GM18517 (cell line): ENCODE results near the gene SHISA7.
"Not testable (repeated sequence)": the region's sequence is repeated elsewhere in the genome, so short reads cannot be mapped to it uniquely, and the experiment has no call there.

ENCODE experiments used
- ATAC-seq: cut with Tn5 transposase; IDR thresholded peaks from one replicate; pipeline ENCODE4 v1.9.1; 2021; ENCODE audit warnings: mild to moderate bottlenecking, moderate library complexity; ENCODE audit not compliant: unreplicated experiment

SHISA7 gene

DNA sequence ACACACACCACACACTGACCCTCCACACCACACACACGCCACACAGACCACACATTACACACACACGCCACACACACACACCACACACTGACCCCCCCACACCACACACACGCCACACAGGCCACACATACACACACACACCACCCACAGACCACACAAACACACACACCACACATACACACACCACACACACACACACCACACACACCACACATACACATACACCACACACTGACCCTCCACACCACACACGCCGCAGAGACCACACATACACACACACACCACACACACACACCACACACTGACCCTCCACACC lies 5.0 kb upstream of the SHISA7 start:
- ATAC-seq: not testable (repeated sequence)

DNA sequence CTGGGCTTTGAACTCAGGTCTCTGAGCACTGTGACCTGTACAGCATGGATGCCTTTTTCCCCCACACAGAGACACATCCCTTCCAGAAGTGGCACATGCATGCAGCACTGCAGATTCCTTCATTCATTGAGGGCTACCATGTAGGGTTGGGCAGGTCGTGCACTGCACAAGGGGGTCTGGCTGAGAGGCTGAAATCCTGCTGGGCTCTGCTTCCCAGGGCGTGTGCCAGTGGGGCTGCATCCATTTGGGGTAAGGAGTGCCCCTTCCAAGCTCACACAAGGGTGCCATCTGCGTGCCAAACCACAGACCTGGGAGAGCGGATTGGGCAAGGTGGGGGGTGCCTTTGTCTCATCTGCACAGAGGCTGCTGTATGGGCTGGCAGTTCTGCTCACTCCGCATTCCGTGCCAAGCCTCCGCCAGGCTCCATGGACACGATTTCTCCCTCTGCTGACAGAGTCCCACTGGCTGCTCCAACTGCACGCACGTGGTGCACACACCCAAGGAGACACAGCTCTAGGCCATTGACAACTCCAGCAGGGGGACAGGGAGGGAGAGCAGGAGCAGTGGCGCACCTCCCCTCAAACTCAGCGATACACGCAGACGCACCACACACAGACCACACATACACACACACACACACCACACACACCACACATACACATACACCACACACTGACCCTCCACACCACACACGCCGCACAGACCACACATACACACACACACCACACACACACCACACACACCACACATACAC lies 4.5 kb upstream of the SHISA7 start:
- ATAC-seq: no peak

DNA sequence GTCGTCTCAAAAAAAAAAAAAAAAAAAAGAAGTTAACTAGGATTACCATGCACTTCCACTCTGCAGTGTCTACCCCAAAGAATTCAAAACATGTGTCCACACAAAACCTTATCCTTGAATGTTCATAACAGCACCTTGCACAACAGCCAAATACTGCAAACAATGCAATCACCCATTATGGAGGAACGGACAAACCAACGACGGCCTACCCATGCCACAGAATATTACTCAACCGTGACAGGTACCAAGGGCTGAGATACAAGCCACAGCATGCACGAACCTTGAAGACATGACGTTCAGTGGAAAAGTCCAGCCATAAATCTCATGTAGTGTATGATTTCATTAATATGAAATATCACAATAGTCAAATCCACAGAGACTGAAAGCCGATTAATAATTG lies 3.0 kb upstream of the SHISA7 start:
- no peak for ATAC-seq

DNA sequence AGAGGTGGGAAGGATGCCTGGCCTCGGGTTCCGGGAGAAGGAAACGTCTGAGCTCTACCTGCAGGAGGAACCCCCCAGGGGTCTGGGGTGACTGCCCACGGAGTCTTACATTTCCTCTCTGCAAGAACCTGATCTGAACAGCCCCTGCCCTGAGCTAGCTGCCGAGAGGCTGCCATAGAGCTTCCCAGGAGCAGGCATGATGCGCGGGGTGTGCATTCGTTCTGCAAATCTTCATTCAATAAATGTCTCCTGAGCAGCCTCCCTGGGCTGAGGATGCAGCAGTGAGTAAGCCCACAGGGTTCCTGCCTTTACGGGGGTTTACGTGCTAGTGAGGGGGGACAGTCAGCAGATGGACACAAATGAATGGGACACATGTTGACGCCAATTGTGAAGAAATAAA lies 1.5 kb upstream of the SHISA7 start:
- ATAC-seq: no peak

DNA sequence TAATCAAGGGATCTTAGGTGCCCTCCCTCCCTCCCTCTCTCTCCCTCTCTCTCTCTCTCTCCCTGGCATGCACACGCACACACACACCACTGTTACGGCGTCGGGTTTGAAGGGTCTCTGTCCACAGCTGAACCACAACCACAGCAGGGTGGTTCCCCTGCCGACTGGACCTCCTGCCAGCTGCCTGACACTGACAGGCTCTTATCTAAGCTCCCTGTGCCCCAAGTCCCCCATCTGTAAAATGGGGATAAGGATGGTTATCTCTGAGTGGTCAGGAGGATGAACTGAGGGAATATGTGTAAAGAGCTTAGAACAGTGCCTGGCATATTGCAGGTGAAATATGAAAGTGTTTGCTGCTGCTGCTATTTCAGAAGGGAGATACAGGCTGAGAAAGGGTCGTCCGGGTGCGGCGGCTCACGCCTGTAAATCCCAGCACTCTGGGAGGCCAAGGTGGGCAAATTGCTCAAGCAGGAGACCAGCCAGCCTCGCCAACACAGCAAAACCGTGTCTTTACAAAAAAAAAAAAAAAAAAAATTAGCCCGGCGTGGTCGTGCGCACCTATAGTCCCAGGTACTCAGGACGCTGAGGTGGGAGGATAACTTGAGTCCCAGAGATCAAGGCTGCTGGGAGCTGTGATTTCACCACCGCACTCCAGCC lies 852 bp upstream of the SHISA7 start:
- ATAC-seq: no peak

DNA sequence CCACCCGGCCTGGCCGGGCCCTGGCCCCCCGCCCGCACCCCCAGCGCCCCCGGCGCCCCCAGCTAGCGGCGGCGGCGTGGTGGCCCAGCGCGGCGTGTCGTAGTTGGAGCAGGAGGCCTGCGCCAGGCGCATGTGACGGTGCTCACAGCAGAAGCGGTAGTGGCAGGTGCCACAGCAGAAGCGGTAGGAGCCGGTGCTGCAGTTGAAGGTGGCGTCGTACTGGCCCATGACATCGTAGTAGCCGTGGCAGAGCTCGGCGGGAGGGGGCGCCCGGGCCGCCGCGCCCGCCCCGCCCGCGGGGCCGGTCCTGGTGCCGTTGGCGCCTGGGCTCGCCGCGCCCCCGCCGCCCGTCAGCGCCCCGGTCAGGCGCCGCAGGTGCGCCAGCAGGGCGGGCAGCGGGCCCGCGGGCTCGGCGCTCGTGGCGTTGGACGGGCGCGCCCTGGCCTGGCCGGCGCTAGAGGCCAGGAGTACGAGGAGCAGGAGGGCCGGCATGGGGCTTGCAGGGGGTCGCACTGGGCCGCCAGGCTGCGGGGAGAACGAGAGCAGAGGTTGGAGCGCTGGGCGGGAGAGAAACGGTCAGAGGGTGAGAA lies 633 bp downstream of the SHISA7 start:
- no peak for ATAC-seq

DNA sequence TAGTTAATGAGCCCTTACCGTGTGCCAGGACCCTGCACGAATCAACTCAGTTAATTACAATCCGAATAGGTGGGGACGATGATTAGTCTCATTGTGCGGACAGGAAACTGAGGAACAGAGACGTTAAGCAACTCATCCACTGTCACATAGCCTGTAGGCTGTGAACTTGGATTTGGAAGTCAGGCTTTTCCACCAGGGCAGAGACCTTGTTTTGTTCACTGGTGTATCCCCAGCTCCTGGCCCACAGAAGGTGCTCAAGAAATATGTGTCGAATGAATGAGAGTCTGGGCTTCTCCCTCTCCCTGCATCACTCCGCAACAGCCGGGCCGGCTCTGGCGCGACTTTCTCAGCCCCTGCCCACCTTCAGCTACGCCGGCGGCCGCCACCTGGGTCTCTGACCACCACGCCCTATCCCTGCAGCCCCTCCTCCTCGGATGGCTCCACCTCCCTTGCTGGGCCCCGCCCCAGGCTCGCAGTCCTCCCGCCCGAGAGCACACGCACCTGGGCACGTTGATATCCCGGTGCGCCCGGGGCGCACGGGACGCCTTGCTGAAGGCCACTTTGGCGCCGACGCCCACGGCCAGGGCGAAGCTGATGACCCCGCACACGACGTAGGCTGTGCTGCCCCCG lies 1.3 kb downstream of the SHISA7 start:
- ATAC-seq: no peak

DNA sequence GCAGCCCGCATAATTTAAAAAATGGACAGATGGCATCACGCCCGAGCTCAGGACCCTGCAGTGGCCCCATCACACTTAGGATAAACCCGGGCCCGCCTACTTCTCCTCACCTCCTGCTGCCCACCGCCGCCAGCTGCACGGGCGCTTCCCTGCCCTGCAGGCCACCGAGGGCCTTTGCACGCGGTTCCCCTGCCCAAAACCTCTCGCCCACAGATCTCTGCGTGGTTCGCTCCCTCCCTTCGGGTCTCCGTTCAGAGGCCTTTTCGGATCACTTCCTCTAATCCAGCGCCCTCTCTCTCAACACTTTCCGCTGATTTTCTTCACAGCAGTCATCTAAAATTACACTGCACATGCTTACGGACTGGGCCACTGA lies 1.8 kb downstream of the SHISA7 start:
- no peak for ATAC-seq

DNA sequence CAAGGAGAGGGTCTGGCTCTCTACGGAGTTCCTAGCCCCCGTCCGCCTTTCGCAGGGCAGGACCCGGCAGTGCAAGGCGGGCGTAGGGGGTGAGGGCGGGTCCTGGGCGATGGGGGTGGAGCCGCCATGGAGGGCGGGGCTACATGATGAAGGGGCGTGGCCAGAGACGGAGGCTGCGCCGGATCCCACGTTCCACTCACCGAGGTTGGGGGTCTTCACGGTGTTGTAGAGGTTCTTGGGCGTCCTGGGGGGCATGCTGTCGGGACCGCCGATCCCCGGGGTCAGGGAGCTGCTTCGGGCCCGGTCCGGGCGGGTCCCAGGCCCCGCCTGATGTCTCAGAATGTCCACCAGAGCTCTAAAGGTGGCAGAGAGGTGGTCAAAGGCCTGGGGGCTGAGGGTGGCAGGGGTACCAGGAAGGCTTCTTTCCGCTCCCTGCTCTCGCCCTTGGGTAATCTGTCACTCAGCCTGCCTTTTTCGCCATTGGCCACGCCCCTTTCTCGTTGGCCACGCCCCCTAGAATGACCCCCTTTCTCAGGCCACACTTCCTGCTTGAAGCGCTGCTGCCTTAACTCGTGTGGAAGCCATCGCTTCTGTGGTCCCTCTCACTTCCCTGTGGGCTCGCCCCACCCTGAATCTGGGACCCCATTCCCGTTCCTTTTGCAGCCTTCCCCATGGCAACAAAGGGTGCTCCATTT lies 2.5 kb downstream of the SHISA7 start:
- no peak for ATAC-seq

DNA sequence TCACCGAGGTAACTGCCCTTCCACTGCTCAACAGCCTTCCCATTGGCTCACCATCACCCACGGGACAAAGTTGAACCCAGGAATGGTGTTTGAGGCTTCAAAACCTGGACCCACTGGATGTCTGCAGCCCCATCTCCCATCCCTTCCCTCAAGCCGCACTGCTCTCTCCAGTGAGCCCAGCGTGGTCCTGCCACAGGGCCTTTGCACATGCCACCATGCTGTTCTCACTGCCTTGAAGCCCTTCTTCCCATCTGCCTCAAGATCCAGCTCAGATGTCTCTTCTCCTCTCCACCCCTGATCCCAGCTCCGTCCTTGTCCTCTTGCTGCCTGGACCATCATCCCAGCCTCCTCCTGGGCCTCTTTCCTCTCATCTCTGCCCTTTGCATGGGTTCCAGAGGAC lies 4.0 kb downstream of the SHISA7 start:
- ATAC-seq: no peak

DNA sequence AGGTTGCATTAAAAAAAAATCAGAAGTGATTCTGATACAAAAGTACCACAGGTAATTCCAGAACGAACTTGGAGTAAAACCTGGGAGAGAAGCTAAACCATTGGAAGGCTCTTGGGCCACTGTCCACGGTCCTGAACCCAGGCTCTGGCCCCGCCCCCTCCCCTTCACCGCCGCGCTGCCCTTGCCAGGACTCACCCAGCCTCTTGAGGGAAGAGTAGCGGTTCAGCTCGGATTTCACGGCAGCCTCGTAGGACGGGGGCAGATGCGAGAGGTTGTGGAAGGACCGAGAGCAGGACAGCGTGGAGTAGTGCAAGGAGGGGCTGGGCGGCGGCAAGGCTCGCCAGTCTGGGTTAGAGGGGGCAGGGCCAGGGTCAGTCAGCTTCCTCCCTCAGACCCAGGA lies 5.7 kb downstream of the SHISA7 start:
- ATAC-seq: no peak

DNA sequence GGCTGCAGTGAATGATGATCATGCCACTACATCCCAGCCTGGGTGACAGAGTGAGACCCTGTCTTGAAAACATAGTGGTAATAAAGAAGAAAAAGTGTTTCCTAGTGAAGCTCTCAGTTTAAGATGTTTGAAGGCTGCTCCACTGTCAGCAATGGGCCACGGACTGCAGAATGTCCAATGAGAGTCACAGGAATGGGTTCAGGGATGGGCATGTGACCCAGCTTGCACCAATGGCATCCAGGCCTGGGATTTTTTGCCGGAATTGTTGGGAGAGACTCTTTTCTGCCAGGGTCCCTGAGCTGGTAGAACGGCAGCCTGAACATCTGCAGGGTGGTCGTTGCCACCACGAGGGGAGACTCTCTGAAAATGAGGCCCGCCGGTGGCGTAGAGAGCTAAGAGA lies 6.3 kb downstream of the SHISA7 start:
- ATAC-seq: no peak

DNA sequence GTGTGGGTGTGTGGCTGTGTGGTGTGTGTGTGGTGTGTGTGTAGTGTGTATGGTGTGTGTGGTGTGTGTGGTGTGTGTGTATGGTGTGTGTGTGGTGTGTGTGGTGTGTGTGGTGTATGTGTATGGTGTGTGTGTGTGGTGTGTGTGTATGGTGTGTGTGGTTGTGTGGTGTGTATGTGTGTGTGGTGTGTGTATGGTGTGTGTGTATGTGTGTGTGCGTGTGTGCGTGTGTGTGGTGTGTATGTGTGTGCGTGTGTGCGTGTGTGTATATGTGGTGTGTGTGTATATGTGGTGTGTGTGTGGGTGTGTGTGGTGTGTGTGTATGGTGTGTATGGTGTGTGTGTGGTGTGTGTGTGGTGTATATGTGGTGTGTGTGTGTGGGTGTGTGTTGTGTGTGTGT lies 8.1 kb downstream of the SHISA7 start:
- ATAC-seq: no peak

DNA sequence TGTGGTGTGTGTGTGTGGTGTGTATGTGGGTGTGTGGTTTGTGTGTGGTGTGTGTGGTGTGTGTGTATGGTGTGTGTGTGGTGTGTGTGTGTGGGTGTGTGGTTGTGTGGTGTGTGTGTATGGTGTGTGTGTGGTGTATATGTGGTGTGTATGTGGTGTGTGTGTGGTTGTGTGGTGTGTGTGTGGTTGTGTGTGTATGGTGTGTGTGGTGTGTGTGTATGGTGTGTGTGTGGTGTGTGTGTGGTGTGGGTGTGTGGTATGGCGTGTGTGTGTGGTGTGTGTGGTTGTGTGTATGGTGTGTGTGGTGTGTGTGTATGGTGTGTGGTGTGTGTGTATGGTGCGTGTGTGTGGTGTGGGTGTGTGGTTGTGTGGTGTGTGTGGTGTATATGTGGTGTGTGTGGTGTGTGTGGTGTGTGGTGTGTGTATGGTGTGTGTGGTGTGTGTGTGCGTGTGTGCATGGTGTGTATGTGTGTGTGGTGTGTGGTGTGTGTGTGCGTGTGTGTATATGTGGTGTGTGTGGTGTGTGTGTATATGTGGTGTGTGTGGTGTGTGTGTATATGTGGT lies 8.7 kb downstream of the SHISA7 start:
- ATAC-seq: no peak

DNA sequence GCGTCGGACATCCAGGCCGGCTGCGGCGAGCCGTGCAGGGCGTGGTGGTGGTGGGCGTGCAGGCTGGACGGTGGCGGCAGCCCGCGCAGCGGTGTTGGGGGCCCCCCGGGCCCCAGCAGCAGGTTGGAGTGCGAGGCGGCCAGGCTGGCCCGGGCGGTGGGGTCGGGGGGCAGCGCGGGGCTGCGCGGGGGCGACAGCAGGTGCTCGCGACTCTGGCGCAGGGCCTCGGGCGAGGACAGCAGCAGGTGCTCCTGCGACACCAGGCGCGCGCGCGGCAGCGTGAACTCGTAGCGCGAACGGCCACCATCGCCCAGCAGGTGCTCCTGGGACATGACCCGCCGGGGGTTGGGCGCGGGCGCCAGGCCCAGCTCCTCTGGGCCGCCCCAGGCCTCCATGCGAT lies 9.8 kb downstream of the SHISA7 start:
- no peak for ATAC-seq

DNA sequence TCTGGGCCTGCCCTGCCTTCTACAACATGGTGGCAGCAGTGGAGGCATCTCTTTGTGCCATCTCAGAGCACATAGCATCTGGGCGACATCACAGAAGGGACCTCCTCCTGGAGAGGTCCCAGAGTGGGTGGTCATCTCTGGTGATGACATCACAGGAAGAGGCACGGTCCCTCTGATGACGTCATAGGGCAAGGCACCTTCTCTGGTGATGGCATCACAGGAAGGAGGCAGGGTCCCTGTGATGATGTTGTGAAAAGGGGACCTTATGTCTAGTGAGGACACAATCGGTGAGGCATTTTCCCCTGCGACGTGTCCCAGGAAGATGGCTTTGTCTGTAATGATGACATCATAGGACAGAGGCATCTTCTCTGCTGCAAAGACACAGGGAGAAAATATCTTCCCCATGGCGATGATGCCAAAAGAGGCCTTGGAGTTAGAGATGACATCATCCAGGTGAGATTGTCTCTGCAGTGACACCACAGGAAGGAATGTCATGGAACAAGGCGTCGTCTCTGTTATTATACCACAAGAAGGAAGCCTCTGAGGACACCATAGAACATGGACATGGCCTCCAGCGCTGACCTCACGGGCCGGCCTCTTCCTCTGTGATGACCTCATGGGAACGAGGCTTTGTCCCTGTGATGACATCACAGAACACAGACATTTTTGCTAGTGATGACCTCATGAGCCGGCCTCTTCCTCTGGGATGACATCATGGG lies 10.7 kb downstream of the SHISA7 start:
- no peak for ATAC-seq

DNA sequence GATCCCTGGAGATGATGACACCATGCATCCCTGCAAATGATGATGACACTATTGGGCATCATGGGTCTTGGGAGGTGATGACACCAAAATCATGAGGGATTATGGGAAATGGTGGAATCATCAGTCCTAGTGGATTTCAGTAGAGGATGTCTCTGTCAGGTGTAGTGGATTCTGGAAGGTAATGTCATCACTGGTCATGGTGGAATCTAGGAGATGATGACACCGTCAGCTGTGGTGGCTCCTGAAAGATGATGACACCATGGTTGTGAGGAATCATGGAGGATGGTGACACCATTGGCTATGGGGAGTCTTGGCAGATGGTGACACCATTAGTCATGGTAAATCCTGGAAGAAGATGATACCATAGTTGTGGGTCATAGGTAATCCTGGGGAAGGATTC lies 11.9 kb downstream of the SHISA7 start:
- ATAC-seq: no peak

DNA sequence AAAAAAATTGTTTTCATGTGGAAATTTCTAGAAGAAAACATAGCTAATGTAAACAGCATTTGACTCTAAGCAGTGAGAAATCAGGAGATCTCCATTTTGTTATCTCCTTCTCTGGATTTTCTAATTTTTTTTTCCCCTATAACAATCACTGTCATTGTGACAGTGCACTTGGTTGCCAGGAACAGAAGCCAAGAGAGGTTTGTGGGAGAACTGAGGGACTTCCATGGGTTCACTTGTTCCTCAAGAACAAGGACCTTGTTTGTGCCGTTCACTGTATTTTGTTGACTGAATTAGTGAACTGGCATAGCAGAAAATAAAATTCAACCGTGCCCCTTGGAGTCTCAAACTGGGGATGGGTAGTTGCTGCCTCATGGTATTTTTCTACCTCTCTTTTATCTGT lies 17.1 kb downstream of the SHISA7 start:
- no peak for ATAC-seq

DNA sequence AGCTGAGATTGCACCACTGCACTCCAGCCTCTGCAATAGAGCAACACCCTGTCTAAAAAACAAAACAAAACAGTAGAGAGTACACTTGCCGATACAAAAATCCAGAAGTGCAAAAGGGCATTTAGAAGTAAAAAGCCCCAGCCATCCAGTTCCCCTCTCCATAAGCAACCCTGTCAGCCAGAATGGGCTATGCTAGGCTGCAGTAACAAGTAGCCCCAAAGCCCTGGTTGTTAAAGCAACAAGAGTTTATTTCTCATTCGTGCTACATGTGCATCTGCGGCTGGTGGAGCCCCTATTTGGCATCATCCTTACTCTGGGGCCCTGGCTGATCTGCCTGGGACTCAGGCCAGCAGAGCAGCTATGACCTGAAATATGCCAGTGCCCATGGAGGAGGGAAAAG lies 18.6 kb downstream of the SHISA7 start:
- no peak for ATAC-seq

DNA sequence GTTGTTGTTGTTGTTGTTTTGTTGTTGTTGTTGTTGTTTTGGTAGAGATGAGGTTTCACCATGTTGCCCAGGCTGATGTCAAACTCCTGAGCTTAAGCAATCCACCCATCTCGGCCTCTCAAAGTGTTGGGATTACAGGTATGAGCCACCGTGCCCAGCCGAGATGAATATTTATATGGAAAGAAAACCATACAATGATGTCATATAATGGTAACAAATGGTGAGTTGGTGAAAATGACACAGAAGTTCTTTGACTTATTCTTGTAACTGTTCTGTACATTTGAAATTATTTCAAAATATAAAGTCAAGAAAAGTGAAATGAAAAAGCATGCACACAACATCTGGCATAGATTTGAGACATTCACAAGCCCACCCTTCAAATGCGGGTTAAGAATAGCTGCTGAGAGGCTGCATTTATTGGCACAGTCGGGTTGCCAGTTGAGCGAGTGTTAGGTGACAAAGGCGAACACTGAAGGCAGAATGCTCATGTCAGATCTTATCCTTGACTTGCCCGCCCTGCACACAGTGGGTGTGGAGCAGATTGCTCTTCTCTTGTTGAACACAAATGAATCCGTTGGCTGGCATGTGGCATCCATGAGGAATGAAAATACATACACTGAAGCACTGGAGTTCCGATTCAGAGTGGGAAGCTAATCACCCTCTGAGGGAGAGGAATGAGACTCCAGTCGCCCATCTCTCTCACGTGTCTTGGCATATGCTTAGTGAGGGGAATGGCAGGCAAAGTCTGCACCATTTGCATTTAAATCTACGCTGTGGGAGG lies 19.7 kb downstream of the SHISA7 start:
- no peak for ATAC-seq
